ENCODE results near the gene KLHL13. TPM values are rescaled to one million over a fixed set of nuclear protein-coding genes. Genes with fewer than 3 reads are reported as not detected.

KLHL13 gene
- polyA plus RNA-seq, 1 donor: 54.8 TPM

DNA sequence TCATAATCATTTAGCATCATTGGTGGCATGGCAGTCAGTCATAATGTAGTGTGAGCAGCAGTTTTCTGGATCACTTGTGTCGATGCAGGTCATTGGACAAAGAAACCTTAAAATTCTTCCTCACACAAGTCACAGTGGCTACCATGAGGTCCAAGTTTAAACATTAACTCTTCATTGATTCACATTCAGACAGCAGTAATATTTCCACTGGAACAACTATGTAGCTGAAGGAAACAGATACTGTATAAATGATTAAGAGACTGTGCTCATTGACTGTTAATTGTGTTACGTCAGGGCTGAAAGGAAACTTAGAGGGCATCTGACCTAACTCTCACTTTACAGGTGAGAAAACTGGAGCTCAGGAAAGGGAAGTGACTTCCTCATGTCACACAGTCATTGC, 261.8 kb downstream of the KLHL13 start:
- no peak for DNase-seq

- DNase-seq: no peak
Observed at GRCh38 chrX:117851025-117851424, 265.6 kb downstream of the KLHL13 start.

Other genes with a start within 250 kb of the KLHL13 start
- gene WDR44, start 229.3 kb upstream of the KLHL13 start, polyA plus RNA-seq (ENCODE audit: insufficient read length): 60.4 TPM

Data from hindlimb muscle (tissue), 1 donor.